ENCODE measurements around the gene S100A14.

- TF ChIP-seq, protein P1, sequence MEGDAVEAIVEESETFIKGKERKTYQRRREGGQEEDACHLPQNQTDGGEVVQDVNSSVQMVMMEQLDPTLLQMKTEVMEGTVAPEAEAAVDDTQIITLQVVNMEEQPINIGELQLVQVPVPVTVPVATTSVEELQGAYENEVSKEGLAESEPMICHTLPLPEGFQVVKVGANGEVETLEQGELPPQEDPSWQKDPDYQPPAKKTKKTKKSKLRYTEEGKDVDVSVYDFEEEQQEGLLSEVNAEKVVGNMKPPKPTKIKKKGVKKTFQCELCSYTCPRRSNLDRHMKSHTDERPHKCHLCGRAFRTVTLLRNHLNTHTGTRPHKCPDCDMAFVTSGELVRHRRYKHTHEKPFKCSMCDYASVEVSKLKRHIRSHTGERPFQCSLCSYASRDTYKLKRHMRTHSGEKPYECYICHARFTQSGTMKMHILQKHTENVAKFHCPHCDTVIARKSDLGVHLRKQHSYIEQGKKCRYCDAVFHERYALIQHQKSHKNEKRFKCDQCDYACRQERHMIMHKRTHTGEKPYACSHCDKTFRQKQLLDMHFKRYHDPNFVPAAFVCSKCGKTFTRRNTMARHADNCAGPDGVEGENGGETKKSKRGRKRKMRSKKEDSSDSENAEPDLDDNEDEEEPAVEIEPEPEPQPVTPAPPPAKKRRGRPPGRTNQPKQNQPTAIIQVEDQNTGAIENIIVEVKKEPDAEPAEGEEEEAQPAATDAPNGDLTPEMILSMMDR (IDR thresholded peaks at IDR 0.05; ENCODE audit: low read length): no peak
- no peak for TF ChIP-seq EZH2 (optimal IDR thresholded peaks at IDR 0.05; ENCODE audit: low read depth, low read length)
- TF ChIP-seq EZH2phosphoT487 (IDR thresholded peaks at IDR 0.05; ENCODE audit: low read length): no peak
Observed at GRCh38 chr1:153663211-153663610, 47.1 kb upstream of the S100A14 start.

All from MM.1S (cell line).